Naive B cell (primary cell): ENCODE results near the gene OMA1. TPM values are rescaled to one million over a fixed set of nuclear protein-coding genes. Genes with fewer than 3 reads are reported as not detected.
A peak's percentile ranks its signal among the peaks of the same experiment; 100 is the strongest.

Source experiments
- ATAC-seq, 2 donors: fragments of 150-1000 bp; cut with Tn5 transposase; 2 replicates each; pipeline ENCODE4 v1.10.0; 2021; ENCODE audit warnings: low read depth in 2 of 2, mild to moderate bottlenecking in 2 of 2, moderate library complexity in 2 of 2
- DNase-seq: peaks from one replicate; pipeline ENCODE4 v3.0.0; 2022
- H3K27ac Mint-ChIP-seq, 6 donors: one replicate each; pipeline ENCODE4 v1.8.0; 2020 to 2022; ENCODE audit warnings: mild to moderate bottlenecking in 6 of 6, mixed read lengths in 6 of 6, moderate library complexity in 5 of 6, inconsistent platforms in 2 of 6
- H3K27me3 Mint-ChIP-seq, 3 donors: one replicate each; pipeline ENCODE4 v1.8.0; 2021 to 2022; ENCODE audit warnings: mixed read lengths in 3 of 3, mild to moderate bottlenecking in 1 of 3
- H3K36me3 Mint-ChIP-seq, 2 donors: one replicate each; pipeline ENCODE4 v1.8.0; 2020 to 2022; ENCODE audit warnings: mixed read lengths in 2 of 2, inconsistent platforms in 1 of 2, mild to moderate bottlenecking in 1 of 2
- H3K4me1 Mint-ChIP-seq, 3 donors: one replicate each; pipeline ENCODE4 v1.8.0; 2020 to 2022; ENCODE audit warnings: mixed read lengths in 3 of 3, inconsistent platforms in 1 of 3, mild to moderate bottlenecking in 1 of 3, moderate library complexity in 1 of 3
- H3K4me3 Mint-ChIP-seq, 8 donors: one replicate each; pipeline ENCODE4 v1.8.0; 2020 to 2022; ENCODE audit warnings: mild to moderate bottlenecking in 8 of 8, mixed read lengths in 8 of 8, moderate library complexity in 8 of 8, inconsistent platforms in 2 of 8
- H3K9me3 Mint-ChIP-seq, 7 donors: one replicate each; pipeline ENCODE4 v1.8.0; 2020 to 2022; ENCODE audit warnings: mixed read lengths in 7 of 7, mild to moderate bottlenecking in 5 of 7, inconsistent platforms in 2 of 7, moderate library complexity in 1 of 7
- polyA plus RNA-seq, 6 donors: library from polyadenylated mRNA; unstranded; fragments of 300-500 nt; fragmentation: Illumina TruSeq; gene quantifications; one replicate each; pipeline ENCODE4 v1.2.3, GENCODE V29; 2021; ENCODE audit warnings: low read depth in 6 of 6

OMA1 gene
- 10 to 100 TPM; 30.9 to 54.7 (median 47.0) TPM for polyA plus RNA-seq

GRCh38 chr1:58546520-58547308 lies at the start of gene OMA1:
Gene OMA1, minus strand, starts transcription at chr1:58546726. Its CDS starts 7,432 bp downstream, at chr1:58539294.
- Mint-ChIP-seq H3K27ac (peak within 1 kb of the TSS; percentile 93 to 100 (median 99)), H3K9me3 (no peaks in the 10 kb centered on the region), H3K36me3 (no peaks in the 10 kb centered on the region), H3K4me3 (peak within 1 kb of the TSS; percentile 90 to 98 (median 96)), H3K27me3 (peaks cover 3 to 21% (median 7%) of the 10 kb centered on the region in 3 donors), H3K4me1 (peaks cover 12 to 32% (median 31%) of the 10 kb centered on the region in 3 donors)
- DNase-seq: peak; percentile 97
- ATAC-seq: peak; percentile 89

- Mint-ChIP-seq H3K4me3 (no peak overlapping the region), H3K27me3 (peaks cover 29 to 44% (median 37%) of the 10 kb centered on the region in 3 donors), H3K27ac (no peak overlapping the region), H3K36me3 (peaks cover 0 to 6% of the 10 kb centered on the region in 2 donors), H3K4me1 (no peaks in the 10 kb centered on the region), H3K9me3 (peaks cover 0 to 11% (median 1%) of the 10 kb centered on the region in 7 donors)
- ATAC-seq: no peak
- no peak for DNase-seq
Measured at GRCh38 chr1:58594546-58594945, 48.0 kb upstream of the OMA1 start.

GRCh38 chr1:58592522-58593134 lies 46.1 kb upstream of the OMA1 start:
- Mint-ChIP-seq H3K36me3 (no peaks in the 10 kb centered on the region), H3K9me3 (peaks cover 0 to 6% (median 0%) of the 10 kb centered on the region in 7 donors)

DNA sequence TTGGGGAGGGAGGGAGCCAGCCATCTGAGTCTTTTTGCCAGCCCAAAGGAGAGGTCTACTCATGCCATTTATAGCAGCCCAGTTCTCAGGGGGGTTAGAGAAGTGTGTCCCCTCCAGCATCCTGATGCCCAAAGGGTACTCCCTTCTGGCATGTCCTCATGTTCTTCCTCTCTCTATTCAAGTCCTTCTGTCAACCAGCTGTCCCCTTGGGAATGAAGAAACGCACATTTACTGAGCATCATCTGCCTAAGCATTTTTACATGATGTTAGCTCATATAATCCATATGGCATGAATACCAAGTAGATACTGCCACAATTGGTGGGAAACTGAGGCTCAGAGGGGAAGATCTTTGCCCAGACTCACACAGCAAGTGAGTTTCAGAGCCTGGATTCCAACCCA lies 45.3 kb upstream of the OMA1 start:
- H3K36me3 Mint-ChIP-seq: no peaks in the 10 kb centered on the region
- H3K27me3 Mint-ChIP-seq: peaks cover 15 to 41% (median 34%) of the 10 kb centered on the region in 3 donors
- H3K27ac Mint-ChIP-seq: no peak overlapping the region
- H3K9me3 Mint-ChIP-seq: peaks cover 0 to 6% (median 0%) of the 10 kb centered on the region in 7 donors
- H3K4me3 Mint-ChIP-seq: no peak overlapping the region
- ATAC-seq (no peak), DNase-seq (no peak)
- H3K4me1 Mint-ChIP-seq: no peaks in the 10 kb centered on the region

More at GRCh38 chr1:58592522-58593134, 46.1 kb upstream of the OMA1 start:
- ATAC-seq (no peak), DNase-seq (no peak)
- H3K4me1 Mint-ChIP-seq: no peaks in the 10 kb centered on the region
- H3K4me3 Mint-ChIP-seq: no peak overlapping the region
- peaks cover 18 to 43% (median 31%) of the 10 kb centered on the region in 3 donors for H3K27me3 Mint-ChIP-seq
- peak overlapping the region in 1 of 6 donors; percentile 15 for H3K27ac Mint-ChIP-seq

DNA sequence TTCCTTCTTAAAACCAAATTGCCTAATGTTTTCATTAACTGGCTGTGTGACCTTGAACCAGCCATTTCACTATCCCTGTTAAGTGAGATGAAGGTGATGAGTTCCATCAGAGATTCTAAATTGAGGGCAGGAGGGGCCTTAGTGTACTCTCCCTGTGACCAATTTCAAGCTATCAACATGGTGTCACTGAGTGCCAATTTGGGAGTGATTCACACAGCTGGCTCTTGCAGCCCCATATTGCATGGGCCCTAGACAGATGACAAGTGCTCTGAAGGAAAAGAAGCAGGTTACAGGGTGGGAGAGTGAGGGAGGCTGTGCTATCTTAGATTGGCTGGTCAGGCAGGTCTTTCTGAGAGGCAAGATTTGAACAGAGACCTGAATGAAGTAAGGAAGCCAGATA lies 43.5 kb upstream of the OMA1 start:
- Mint-ChIP-seq H3K4me3 (no peak overlapping the region), H3K36me3 (no peaks in the 10 kb centered on the region), H3K27ac (no peak overlapping the region), H3K27me3 (peaks cover 12 to 51% (median 45%) of the 10 kb centered on the region in 3 donors), H3K9me3 (peaks cover 0 to 6% (median 0%) of the 10 kb centered on the region in 7 donors), H3K4me1 (no peaks in the 10 kb centered on the region)
- ATAC-seq: no peak
- DNase-seq: no peak

- DNase-seq (no peak), ATAC-seq (no peak)
- H3K27me3 Mint-ChIP-seq: peaks cover 9 to 47% (median 43%) of the 10 kb centered on the region in 3 donors
- no peak overlapping the region for H3K27ac Mint-ChIP-seq
- peaks cover 6 to 10% (median 8%) of the 10 kb centered on the region in 3 donors for H3K4me1 Mint-ChIP-seq
- H3K4me3 Mint-ChIP-seq: no peak overlapping the region
- no peaks in the 10 kb centered on the region for H3K36me3 Mint-ChIP-seq
- peaks cover 0 to 6% (median 0%) of the 10 kb centered on the region in 7 donors for H3K9me3 Mint-ChIP-seq
Measured at GRCh38 chr1:58588396-58588795, 41.9 kb upstream of the OMA1 start.

GRCh38 chr1:58587667-58588066 lies 41.1 kb upstream of the OMA1 start:
- peaks cover 6 to 43% (median 40%) of the 10 kb centered on the region in 3 donors for H3K27me3 Mint-ChIP-seq

GRCh38 chr1:58586271-58586670 lies 39.7 kb upstream of the OMA1 start:
- Mint-ChIP-seq H3K4me1 (peaks cover 8 to 13% (median 11%) of the 10 kb centered on the region in 3 donors), H3K36me3 (no peaks in the 10 kb centered on the region), H3K27ac (no peak overlapping the region), H3K27me3 (peaks cover 6 to 43% (median 31%) of the 10 kb centered on the region in 3 donors), H3K4me3 (no peak overlapping the region), H3K9me3 (peaks cover 0 to 6% (median 0%) of the 10 kb centered on the region in 7 donors)
- DNase-seq (no peak), ATAC-seq (no peak)

More at GRCh38 chr1:58587667-58588066, 41.1 kb upstream of the OMA1 start:
- no peak for DNase-seq
- Mint-ChIP-seq H3K27ac (no peak overlapping the region), H3K9me3 (peaks cover 0 to 6% (median 0%) of the 10 kb centered on the region in 7 donors), H3K4me3 (no peak overlapping the region), H3K4me1 (peaks cover 8 to 13% (median 11%) of the 10 kb centered on the region in 3 donors), H3K36me3 (no peaks in the 10 kb centered on the region)
- no peak for ATAC-seq

DNA sequence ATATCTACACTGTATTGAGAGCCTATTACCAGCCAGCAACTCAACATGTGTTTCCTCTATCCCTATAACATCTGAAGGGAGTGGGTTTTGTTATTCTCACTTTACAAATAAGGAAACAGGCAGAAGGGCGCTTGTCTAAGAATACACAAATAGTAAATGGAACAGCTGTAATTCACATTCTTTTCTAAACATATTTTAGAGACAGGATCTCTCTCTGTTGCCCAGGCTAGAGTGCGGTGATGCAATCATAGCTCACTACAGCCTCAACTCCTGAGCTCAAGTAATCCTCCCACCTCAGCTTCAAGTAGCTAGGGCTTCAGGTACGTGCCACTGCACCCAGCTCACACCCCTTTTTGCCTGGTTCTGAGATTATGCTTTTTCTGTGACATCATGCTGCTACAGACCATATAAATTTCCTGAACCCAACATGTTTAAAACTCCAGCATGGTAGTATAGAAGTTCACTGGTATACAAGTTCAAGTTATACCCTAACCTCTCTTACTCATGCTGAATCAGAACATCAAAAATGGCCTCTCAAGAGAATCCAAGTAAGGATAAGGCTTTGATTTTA lies 39.1 kb upstream of the OMA1 start:
- Mint-ChIP-seq H3K27ac (no peak overlapping the region), H3K27me3 (peaks cover 11 to 38% (median 26%) of the 10 kb centered on the region in 3 donors), H3K9me3 (peaks cover 0 to 6% (median 0%) of the 10 kb centered on the region in 7 donors), H3K36me3 (no peaks in the 10 kb centered on the region), H3K4me1 (peaks cover 8 to 13% (median 11%) of the 10 kb centered on the region in 3 donors), H3K4me3 (no peak overlapping the region)
- DNase-seq: no peak
- no peak for ATAC-seq

GRCh38 chr1:58585166-58585565 lies 38.6 kb upstream of the OMA1 start:
- H3K9me3 Mint-ChIP-seq: peaks cover 0 to under 1% (median 0%) of the 10 kb centered on the region in 7 donors
- H3K27me3 Mint-ChIP-seq: peaks cover 10 to 35% (median 24%) of the 10 kb centered on the region in 3 donors
- no peak overlapping the region for H3K4me3 Mint-ChIP-seq
- no peak overlapping the region for H3K27ac Mint-ChIP-seq
- ATAC-seq (no peak), DNase-seq (no peak)
- H3K36me3 Mint-ChIP-seq: no peaks in the 10 kb centered on the region
- H3K4me1 Mint-ChIP-seq: peaks cover 8 to 13% (median 11%) of the 10 kb centered on the region in 3 donors

DNA sequence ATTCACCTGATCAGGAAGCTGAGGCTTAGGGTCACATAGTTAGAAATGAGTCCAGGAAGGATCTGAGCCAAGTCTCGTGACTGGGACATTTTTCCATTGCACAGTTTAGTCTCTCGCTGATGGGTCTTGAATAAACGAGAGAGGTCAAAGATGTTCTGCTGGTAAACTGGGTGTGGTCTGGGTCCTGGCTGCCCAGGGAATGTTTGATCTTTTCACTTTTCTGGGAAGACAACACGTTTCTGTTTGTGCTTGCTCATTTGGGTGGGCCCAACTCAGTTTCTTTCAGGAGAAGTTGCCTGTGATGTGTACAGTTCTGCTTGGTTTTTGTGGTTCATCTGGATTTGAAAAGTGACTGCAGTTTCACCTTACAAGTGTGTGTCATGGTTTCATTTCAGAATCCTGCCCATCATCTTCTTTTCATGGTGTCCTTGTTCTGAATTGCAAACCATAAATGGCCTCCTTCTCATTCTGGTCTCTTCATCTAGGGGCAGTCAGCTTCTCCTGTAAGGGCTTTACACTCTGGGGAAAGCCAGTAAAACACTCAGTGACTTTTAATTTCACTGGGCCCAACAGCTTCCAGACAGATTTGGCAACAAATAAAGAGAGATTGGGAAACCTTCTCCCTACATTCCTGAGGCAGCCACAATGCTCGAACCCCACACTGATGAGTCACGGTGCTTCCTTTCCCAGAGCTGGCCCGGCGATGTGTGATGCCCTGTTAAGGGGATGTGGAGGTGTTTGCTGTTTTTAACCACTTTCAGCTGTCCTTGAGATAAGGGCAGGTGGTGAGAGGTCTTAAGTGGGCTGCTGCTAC lies 37.8 kb upstream of the OMA1 start:
- H3K4me3 Mint-ChIP-seq: no peak overlapping the region
- no peak overlapping the region for H3K27ac Mint-ChIP-seq
- ATAC-seq: no peak
- H3K9me3 Mint-ChIP-seq: peaks cover 0 to 2% (median 0%) of the 10 kb centered on the region in 7 donors
- peaks cover 0 to 5% of the 10 kb centered on the region in 2 donors for H3K36me3 Mint-ChIP-seq
- DNase-seq: no peak
- peaks cover 15 to 35% (median 32%) of the 10 kb centered on the region in 3 donors for H3K27me3 Mint-ChIP-seq
- H3K4me1 Mint-ChIP-seq: peaks cover 8 to 13% (median 11%) of the 10 kb centered on the region in 3 donors

- Mint-ChIP-seq H3K27me3 (peaks cover 19 to 32% (median 31%) of the 10 kb centered on the region in 3 donors), H3K36me3 (peaks cover 0 to 8% of the 10 kb centered on the region in 2 donors), H3K4me3 (peak overlapping the region in 1 of 8 donors; percentile 8), H3K9me3 (peaks cover 0 to 5% (median 0%) of the 10 kb centered on the region in 7 donors), H3K27ac (no peak overlapping the region), H3K4me1 (peaks cover 8 to 13% (median 11%) of the 10 kb centered on the region in 3 donors)
- ATAC-seq (peak; percentile 33 to 35), DNase-seq (no peak)
Measured at GRCh38 chr1:58583496-58583895, 37.0 kb upstream of the OMA1 start.
